ENCODE results near the gene SF3A1.

- TF ChIP-seq CTCF (conservative IDR thresholded peaks at IDR 0.05 in 1 of 2, IDR thresholded peaks at IDR 0.05 in 1 of 2; ENCODE audit: extremely low read depth in 1 of 2, insufficient read depth in 1 of 2, low read depth in 1 of 2, low read length in 2 of 2) (no peak), EZH2 (IDR thresholded peaks at IDR 0.05; ENCODE audit: borderline replicate concordance, low read length) (no peak)
These were observed 33.4 kb downstream of the SF3A1 start for GRCh38 chr22:30323246-30323645.

Data from mammary epithelial cell (primary cell).